Skin of body (tissue), 2 donors: ENCODE measurements around the gene PIGU. TPM values are rescaled to one million over a fixed set of nuclear protein-coding genes. Genes with fewer than 3 reads are reported as not detected.

Source experiments
- DNase-seq: peaks from one replicate; lab custom pipeline; 2025; lab: John Stamatoyannopoulos, UW
- total RNA-seq: library from RNA; depleted of rRNA; stranded (reverse); fragments of >200 nt; gene quantifications from one replicate; pipeline ENCODE4 v1.2.3, GENCODE V29; 2014

PIGU gene
- total RNA-seq, 1 donor from 2014 or later, result 9.8 TPM

GRCh38 chr20:34558320-34559218 lies 118.3 kb downstream of the PIGU start, which contains the start of gene MAP1LC3A:
Gene MAP1LC3A, plus strand, starts transcription at chr20:34558718. Its CDS starts 151 bp downstream, at chr20:34558869.
- DNase-seq, result peak; percentile 92

GRCh38 chr20:34557936-34558319 lies 119.0 kb downstream of the PIGU start:
- DNase-seq, result no peak

GRCh38 chr20:34553366-34553867 lies 123.5 kb downstream of the PIGU start:
- no peak for DNase-seq

- no peak for DNase-seq
Observed at GRCh38 chr20:34552569-34552968, 124.3 kb downstream of the PIGU start.

- DNase-seq, result no peak
Observed at GRCh38 chr20:34549929-34550305, 127.0 kb downstream of the PIGU start.

GRCh38 chr20:34549291-34549928 lies 127.5 kb downstream of the PIGU start:
- DNase-seq, result no peak

- no peak for DNase-seq
Observed at GRCh38 chr20:34547844-34548613, 128.9 kb downstream of the PIGU start.

- no peak for DNase-seq
Observed at GRCh38 chr20:34546751-34547181, 130.1 kb downstream of the PIGU start.

- DNase-seq, result no peak
Observed at GRCh38 chr20:34544109-34544796, 132.6 kb downstream of the PIGU start.

GRCh38 chr20:34543463-34544056 lies 133.3 kb downstream of the PIGU start:
- no peak for DNase-seq

- DNase-seq, result no peak
Observed at GRCh38 chr20:34542439-34542838, 134.5 kb downstream of the PIGU start.

GRCh38 chr20:34541917-34542316 lies 135.0 kb downstream of the PIGU start:
- DNase-seq, result no peak

GRCh38 chr20:34541264-34541901 lies 135.5 kb downstream of the PIGU start:
- no peak for DNase-seq

- no peak for DNase-seq
Observed at GRCh38 chr20:34540596-34541263, 136.2 kb downstream of the PIGU start.

GRCh38 chr20:34539756-34540155 lies 137.1 kb downstream of the PIGU start:
- no peak for DNase-seq

GRCh38 chr20:34538671-34539123 lies 138.2 kb downstream of the PIGU start:
- no peak for DNase-seq

GRCh38 chr20:34537651-34538050 lies 139.2 kb downstream of the PIGU start:
- no peak for DNase-seq

GRCh38 chr20:34536798-34537394 lies 140.0 kb downstream of the PIGU start:
- no peak for DNase-seq

GRCh38 chr20:34535857-34536256 lies 141.0 kb downstream of the PIGU start:
- no peak for DNase-seq
